HepG2 (cell line): Measurements from ENCODE around the gene CLCN2. TPM values are rescaled to one million over a fixed set of nuclear protein-coding genes. Genes with fewer than 3 reads are reported as not detected.

Experiments used
- AGO2 ChIP-seq: fragments of 200-400 bp; formaldehyde crosslinking; optimal IDR thresholded peaks from 2 replicates; pipeline ENCODE3; 2017; ENCODE audit warnings: mild to moderate bottlenecking, low read depth, low read length, moderate library complexity
- BHLHE40 ChIP-seq: IDR thresholded peaks from 2 replicates; pipeline ENCODE4 v1.6.1; 2011; ENCODE audit warnings: low read length, improper control_type of control experiment
- FOXA1 ChIP-seq, 2 experiments: fragments of 450-650 bp in 1 of 2; sonication (generic) in 1 of 2; formaldehyde crosslinking in 1 of 2; IDR thresholded peaks; 2 replicates each; pipeline versions ENCODE4 v1.4.0 to v1.6.1; 2016 to 2020; ENCODE audit warnings: missing genetic modification reagents in 1 of 2
- HDAC2 ChIP-seq: sonication (generic); formaldehyde crosslinking; IDR thresholded peaks from 2 replicates; pipeline ENCODE4 v1.4.0; 2020; ENCODE audit warnings: missing genetic modification reagents
- KLF6 ChIP-seq: IDR thresholded peaks from 2 replicates; pipeline ENCODE4 v1.8.0; 2016; ENCODE audit warnings: missing biosample characterization, missing genetic modification reagents
- NAIF1 ChIP-seq: sonication (generic); formaldehyde crosslinking; IDR thresholded peaks from 2 replicates; pipeline ENCODE4 v1.5.0; 2020; ENCODE audit warnings: mild to moderate bottlenecking, missing genetic modification reagents, borderline replicate concordance
- NRL ChIP-seq: sonication (generic); formaldehyde crosslinking; IDR thresholded peaks from 2 replicates; pipeline ENCODE4 v1.5.0; 2020; ENCODE audit warnings: missing genetic modification reagents, mild to moderate bottlenecking, moderate library complexity, borderline replicate concordance
- PCBP1 ChIP-seq: fragments of 200-400 bp; formaldehyde crosslinking; IDR thresholded peaks from 2 replicates; pipeline ENCODE4 v1.6.1; 2017; ENCODE audit warnings: mild to moderate bottlenecking, low read depth, low read length, borderline replicate concordance
- PRMT3 ChIP-seq: sonication (generic); formaldehyde crosslinking; IDR thresholded peaks from 2 replicates; pipeline ENCODE4 v1.8.1; 2022; ENCODE audit warnings: low read depth, mild to moderate bottlenecking, moderate library complexity, missing genetic modification reagents, borderline replicate concordance
- ZNF263 ChIP-seq: sonication (generic); formaldehyde crosslinking; IDR thresholded peaks from 2 replicates; pipeline ENCODE4 v1.4.0; 2020; ENCODE audit warnings: missing genetic modification reagents
- ZNF432 ChIP-seq: sonication (generic); formaldehyde crosslinking; IDR thresholded peaks from 2 replicates; pipeline ENCODE4 v1.5.0; 2020; ENCODE audit warnings: missing genetic modification reagents, mild to moderate bottlenecking, borderline replicate concordance
- ZNF598 ChIP-seq: sonication (generic); formaldehyde crosslinking; IDR thresholded peaks from 2 replicates; pipeline ENCODE4 v1.5.1; 2020; ENCODE audit warnings: mild to moderate bottlenecking, missing genetic modification reagents, borderline replicate concordance
- ZNF724P ChIP-seq: sonication (generic); formaldehyde crosslinking; IDR thresholded peaks from 2 replicates; pipeline ENCODE4 v1.8.0; 2022; ENCODE audit warnings: missing genetic modification reagents, borderline replicate concordance
- polyA plus RNA-seq, 8 experiments: library from polyadenylated mRNA; depleted of rRNA in 3 of 8; stranded (reverse) in 7 of 8; unstranded in 1 of 8; fragments of >200 nt; fragmentation: Illumina TruSeq in 4 of 8; extraction: Trizol in 4 of 8; gene quantifications; 2 replicates each; pipeline versions ENCODE4 v1.2.1 to v1.2.3, GENCODE V29; 2011 to 2016; ENCODE audit warnings: low read depth in 4 of 8, missing spikeins in 1 of 8, mixed read lengths in 1 of 8; ENCODE audit not compliant: insufficient read depth in 1 of 8
- total RNA-seq, 5 experiments: library from RNA; depleted of rRNA; stranded (reverse); fragments of >200 nt; fragmentation: Illumina TruSeq; extraction: Trizol; gene quantifications; 2 replicates each; pipeline ENCODE4 v1.2.3, GENCODE V29; 2016; ENCODE audit warnings: low read depth in 1 of 5
- TF ChIP-seq, protein P1 (sequence below): sonication (generic); formaldehyde crosslinking; IDR thresholded peaks from 2 replicates; pipeline ENCODE4 v1.8.0; 2022; ENCODE audit warnings: mild to moderate bottlenecking, missing genetic modification reagents
- TF ChIP-seq, protein P2 (sequence below): sonication (generic); formaldehyde crosslinking; IDR thresholded peaks from 2 replicates; pipeline ENCODE4 v1.5.1; 2020; ENCODE audit warnings: missing genetic modification reagents, mild to moderate bottlenecking, borderline replicate concordance
- TF ChIP-seq, protein P3 (sequence below): sonication (generic); formaldehyde crosslinking; IDR thresholded peaks from 2 replicates; pipeline ENCODE4 v1.9.0; 2021; ENCODE audit warnings: mild to moderate bottlenecking, missing genetic modification reagents

CLCN2 gene
- total and polyA plus RNA-seq, 2 of the 13 experiments (the other 11 are each of a cell fraction or from before 2014, with no cell fraction given), result 11.4 to 13.5 TPM

DNA sequence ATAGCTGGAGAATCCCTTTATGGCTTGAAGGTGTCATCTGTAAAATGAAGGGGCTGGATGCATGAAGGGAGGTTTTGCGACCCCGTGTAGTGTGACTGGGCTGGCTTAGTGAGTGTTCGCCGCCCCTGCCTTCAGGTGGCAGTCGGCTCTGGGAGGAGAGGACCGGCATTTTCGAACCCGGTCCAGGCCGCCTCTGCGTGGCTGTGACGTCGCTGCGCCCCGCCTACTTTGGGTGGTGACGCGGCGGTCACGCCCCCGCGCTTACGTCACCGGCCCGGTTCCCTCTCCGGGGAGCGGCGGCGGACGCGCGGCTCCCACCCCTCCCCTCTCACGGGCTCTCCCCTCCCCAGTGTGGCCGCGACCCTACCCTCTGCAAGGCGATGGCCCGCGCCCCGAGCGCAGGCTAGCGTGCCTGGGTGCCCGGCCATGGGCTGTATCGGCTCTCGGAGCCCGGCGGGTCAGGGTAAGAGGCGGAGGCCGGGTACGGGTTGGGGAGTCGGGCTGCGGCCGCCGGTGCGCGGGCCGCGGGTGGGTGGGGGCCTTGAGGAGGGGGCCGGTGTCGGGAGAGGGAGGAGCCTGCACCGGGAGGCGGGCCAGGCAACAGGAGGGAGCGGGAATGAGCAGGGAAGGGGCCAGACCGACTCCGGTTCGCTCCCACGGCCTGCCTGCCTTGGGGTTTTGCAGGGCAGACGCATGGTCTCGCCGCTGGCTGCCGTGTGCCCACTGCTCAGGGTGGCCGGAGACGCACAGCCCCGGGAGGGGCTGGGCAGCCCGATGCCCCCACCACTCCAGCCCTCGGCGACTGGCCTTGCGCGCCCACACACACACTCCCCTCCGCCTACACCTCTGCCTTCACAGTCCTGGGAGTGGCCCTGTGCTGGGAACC, 25.5 kb downstream of the CLCN2 start (continued):
- TF ChIP-seq, protein P1, sequence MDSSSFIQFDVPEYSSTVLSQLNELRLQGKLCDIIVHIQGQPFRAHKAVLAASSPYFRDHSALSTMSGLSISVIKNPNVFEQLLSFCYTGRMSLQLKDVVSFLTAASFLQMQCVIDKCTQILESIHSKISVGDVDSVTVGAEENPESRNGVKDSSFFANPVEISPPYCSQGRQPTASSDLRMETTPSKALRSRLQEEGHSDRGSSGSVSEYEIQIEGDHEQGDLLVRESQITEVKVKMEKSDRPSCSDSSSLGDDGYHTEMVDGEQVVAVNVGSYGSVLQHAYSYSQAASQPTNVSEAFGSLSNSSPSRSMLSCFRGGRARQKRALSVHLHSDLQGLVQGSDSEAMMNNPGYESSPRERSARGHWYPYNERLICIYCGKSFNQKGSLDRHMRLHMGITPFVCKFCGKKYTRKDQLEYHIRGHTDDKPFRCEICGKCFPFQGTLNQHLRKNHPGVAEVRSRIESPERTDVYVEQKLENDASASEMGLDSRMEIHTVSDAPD (CRISPR knock-in tag), result no peak
- TF ChIP-seq BHLHE40 (no peak), ZNF432 (CRISPR knock-in tag) (no peak), ZNF263 (CRISPR knock-in tag) (no peak), NRL (no peak; the same call in none of the 2 replicates), FOXA1 (IDR thresholded peaks at IDR 0.05) (no peak), FOXA1 (CRISPR knock-in tag; IDR thresholded peaks at IDR 0.05) (no peak; the same call in 1 of the 2 replicates), ZNF598 (CRISPR knock-in tag) (no peak), ZNF724P (CRISPR knock-in tag) (no peak), NAIF1 (CRISPR knock-in tag) (no peak), PCBP1 (no peak), AGO2 (peak; percentile 99), KLF6 (no peak), HDAC2 (CRISPR knock-in tag) (no peak), PRMT3 (no peak)
- TF ChIP-seq, protein P2, sequence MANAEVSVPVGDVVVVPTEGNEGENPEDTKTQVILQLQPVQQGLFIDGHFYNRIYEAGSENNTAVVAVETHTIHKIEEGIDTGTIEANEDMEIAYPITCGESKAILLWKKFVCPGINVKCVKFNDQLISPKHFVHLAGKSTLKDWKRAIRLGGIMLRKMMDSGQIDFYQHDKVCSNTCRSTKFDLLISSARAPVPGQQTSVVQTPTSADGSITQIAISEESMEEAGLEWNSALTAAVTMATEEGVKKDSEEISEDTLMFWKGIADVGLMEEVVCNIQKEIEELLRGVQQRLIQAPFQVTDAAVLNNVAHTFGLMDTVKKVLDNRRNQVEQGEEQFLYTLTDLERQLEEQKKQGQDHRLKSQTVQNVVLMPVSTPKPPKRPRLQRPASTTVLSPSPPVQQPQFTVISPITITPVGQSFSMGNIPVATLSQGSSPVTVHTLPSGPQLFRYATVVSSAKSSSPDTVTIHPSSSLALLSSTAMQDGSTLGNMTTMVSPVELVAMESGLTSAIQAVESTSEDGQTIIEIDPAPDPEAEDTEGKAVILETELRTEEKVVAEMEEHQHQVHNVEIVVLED (CRISPR knock-in tag), result peak; percentile 36; the same call in 1 of the 2 replicates
- TF ChIP-seq, protein P3, sequence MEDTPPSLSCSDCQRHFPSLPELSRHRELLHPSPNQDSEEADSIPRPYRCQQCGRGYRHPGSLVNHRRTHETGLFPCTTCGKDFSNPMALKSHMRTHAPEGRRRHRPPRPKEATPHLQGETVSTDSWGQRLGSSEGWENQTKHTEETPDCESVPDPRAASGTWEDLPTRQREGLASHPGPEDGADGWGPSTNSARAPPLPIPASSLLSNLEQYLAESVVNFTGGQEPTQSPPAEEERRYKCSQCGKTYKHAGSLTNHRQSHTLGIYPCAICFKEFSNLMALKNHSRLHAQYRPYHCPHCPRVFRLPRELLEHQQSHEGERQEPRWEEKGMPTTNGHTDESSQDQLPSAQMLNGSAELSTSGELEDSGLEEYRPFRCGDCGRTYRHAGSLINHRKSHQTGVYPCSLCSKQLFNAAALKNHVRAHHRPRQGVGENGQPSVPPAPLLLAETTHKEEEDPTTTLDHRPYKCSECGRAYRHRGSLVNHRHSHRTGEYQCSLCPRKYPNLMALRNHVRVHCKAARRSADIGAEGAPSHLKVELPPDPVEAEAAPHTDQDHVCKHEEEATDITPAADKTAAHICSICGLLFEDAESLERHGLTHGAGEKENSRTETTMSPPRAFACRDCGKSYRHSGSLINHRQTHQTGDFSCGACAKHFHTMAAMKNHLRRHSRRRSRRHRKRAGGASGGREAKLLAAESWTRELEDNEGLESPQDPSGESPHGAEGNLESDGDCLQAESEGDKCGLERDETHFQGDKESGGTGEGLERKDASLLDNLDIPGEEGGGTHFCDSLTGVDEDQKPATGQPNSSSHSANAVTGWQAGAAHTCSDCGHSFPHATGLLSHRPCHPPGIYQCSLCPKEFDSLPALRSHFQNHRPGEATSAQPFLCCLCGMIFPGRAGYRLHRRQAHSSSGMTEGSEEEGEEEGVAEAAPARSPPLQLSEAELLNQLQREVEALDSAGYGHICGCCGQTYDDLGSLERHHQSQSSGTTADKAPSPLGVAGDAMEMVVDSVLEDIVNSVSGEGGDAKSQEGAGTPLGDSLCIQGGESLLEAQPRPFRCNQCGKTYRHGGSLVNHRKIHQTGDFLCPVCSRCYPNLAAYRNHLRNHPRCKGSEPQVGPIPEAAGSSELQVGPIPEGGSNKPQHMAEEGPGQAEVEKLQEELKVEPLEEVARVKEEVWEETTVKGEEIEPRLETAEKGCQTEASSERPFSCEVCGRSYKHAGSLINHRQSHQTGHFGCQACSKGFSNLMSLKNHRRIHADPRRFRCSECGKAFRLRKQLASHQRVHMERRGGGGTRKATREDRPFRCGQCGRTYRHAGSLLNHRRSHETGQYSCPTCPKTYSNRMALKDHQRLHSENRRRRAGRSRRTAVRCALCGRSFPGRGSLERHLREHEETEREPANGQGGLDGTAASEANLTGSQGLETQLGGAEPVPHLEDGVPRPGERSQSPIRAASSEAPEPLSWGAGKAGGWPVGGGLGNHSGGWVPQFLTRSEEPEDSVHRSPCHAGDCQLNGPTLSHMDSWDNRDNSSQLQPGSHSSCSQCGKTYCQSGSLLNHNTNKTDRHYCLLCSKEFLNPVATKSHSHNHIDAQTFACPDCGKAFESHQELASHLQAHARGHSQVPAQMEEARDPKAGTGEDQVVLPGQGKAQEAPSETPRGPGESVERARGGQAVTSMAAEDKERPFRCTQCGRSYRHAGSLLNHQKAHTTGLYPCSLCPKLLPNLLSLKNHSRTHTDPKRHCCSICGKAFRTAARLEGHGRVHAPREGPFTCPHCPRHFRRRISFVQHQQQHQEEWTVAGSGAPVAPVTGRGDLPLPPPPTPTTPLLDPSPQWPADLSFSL (CRISPR knock-in tag), result no peak
